Pancreas (tissue), 10 donors: ENCODE measurements around the gene RIPOR3. TPM values are rescaled to one million over a fixed set of nuclear protein-coding genes. Genes with fewer than 3 reads are reported as not detected.
"Not testable (repeated sequence)": the region's sequence is repeated elsewhere in the genome, so short reads cannot be mapped to it uniquely, and the experiment has no call there.

ENCODE experiments used
- ATAC-seq, 4 donors: fragments of 200-7000 bp; cut with Tn5 transposase; one replicate each; pipeline versions ENCODE4 v1.8.0 to v1.9.1; 2020; ENCODE audit warnings: mild to moderate bottlenecking in 4 of 4, moderate library complexity in 4 of 4
- DNase-seq, 6 donors: peaks; one replicate each; pipeline ENCODE4 v3.0.0-alpha.2; 2020
- FAIRE-seq: peaks from 2 replicates; lab custom pipeline; 2012; peaks lifted over from hg19 to GRCh38; lab: Jason Lieb, UNC
- H3K27ac ChIP-seq, 4 donors: fragments of 200-600 bp; sonication (generic); 1 replicate in 3 of 4; 2 replicates in 1 of 4; pipeline versions ENCODE4 v1.5.0 to v1.8.0; 2020
- H3K27me3 ChIP-seq, 4 donors: fragments of 200-600 bp; one replicate each; pipeline ENCODE4 v1.8.0; 2021
- H3K36me3 ChIP-seq, 3 donors: fragments of 200-600 bp; sonication (generic) in 1 of 3; one replicate each; pipeline versions ENCODE4 v1.5.0 to v1.8.0; 2020 to 2021
- H3K4me1 ChIP-seq, 3 donors: fragments of 200-600 bp; one replicate each; pipeline ENCODE4 v1.8.0; 2021
- H3K4me3 ChIP-seq, 4 donors: fragments of 200-600 bp; sonication (generic) in 2 of 4; one replicate each; pipeline versions ENCODE4 v1.5.0 to v1.8.0; 2020 to 2021
- H3K9me3 ChIP-seq, 4 donors: fragments of 200-600 bp; one replicate each; pipeline ENCODE4 v1.8.0; 2021
- CTCF ChIP-seq, 4 donors: fragments of 200-600 bp; sonication (generic) in 3 of 4; IDR thresholded peaks; one replicate each; pipeline versions ENCODE4 v1.5.0 to v1.8.0; 2021; ENCODE audit warnings: antibody characterized with exemption in 4 of 4
- whole genome bisulfite sequencing, 2 donors: extraction: QIAGEN DNeasy Blood & Tissue Kit; methylation state at CpG; one replicate each; pipeline ENCODE4 v1.1.7; 2013; 5-methylcytosine and 5-hydroxymethylcytosine counted together
- intact Hi-C, 3 donors: fragments of 100-400 bp; cut with DNase I; formaldehyde crosslinking; loops; one replicate each; pipeline versions ENCODE4 v1.11.1 to v1.14.2; 2022
- polyA plus RNA-seq, 2 donors: library from polyadenylated mRNA; stranded (reverse); fragments of 200-250 nt; gene quantifications; one replicate each; pipeline ENCODE4 v1.2.3, GENCODE V29; 2013
- total RNA-seq, 6 donors: library from RNA; stranded (reverse); fragmentation: NEBNext Ultra II Directional in 4 of 6; extraction: Animal tissue kit (Norgen Biotek cat#: 25700) in 4 of 6; gene quantifications; one replicate each; pipeline versions ENCODE4 v1.2.1 to v1.2.4, GENCODE V29; 2021 to 2023
- donor health status: healthy with polysubstance abuse.
- donor health status: DM: no; HTN: no; CAD: no; lungs with moderate emphysema.
- donor health status: DM: no; HTN: no; CAD: no.
- donor health status: control.
- donor health status: control.
- donor health status: Bipolar disorder and iron deficiency.
- donor health status: DM: yes; HTN: yes; CAD: no.
- donor health status: DM: no; HTN: no; CAD: no.
- donor health status: DM: no; HTN: no; CAD: no.
- donor health status: DM: yes; HTN: yes; CAD: no.

Gene RIPOR3
- total and polyA plus RNA-seq, 8 donors = 0.67 to 11.3 (median 2.1) TPM

- Histone ChIP-seq H3K27me3 (no peaks in the 10 kb centered on the region), H3K4me1 (peaks cover 0 to 31% (median 5%) of the 10 kb centered on the region in 3 donors), H3K27ac (no peak overlapping the region), H3K9me3 (no peaks in the 10 kb centered on the region), H3K36me3 (no peaks in the 10 kb centered on the region), H3K4me3 (no peak overlapping the region)
- no peak for ATAC-seq
- DNase-seq = peak in 3 of 6 donors; percentile 36 to 56 (median 53)
- 33 to 35% methylated on average over 8 of the region's 8 CpGs for WGBS, 2 donors
- TF ChIP-seq CTCF (IDR thresholded peaks at IDR 0.05) = no peak
- no peak for FAIRE-seq
- intact Hi-C loops = no loop called here
These were observed 17.7 kb upstream of the RIPOR3 start for GRCh38 chr20:50708845-50709635.

- Histone ChIP-seq H3K4me3 (no peak overlapping the region), H3K27ac (no peak overlapping the region), H3K4me1 (peaks cover 0 to 17% (median 5%) of the 10 kb centered on the region in 3 donors), H3K9me3 (no peaks in the 10 kb centered on the region), H3K36me3 (no peaks in the 10 kb centered on the region), H3K27me3 (no peaks in the 10 kb centered on the region)
- intact Hi-C loops = no loop called here
- ATAC-seq (no peak), DNase-seq (no peak), FAIRE-seq (no peak)
- WGBS, 2 donors = 96 to 100% methylated on average over 1 of the region's 1 CpG
- TF ChIP-seq CTCF (IDR thresholded peaks at IDR 0.05) = no peak
These were observed 13.6 kb upstream of the RIPOR3 start for GRCh38 chr20:50704971-50705370.

GRCh38 chr20:50704514-50704913, 13.2 kb upstream of the RIPOR3 start:
- Histone ChIP-seq H3K4me3 (no peak overlapping the region), H3K36me3 (no peaks in the 10 kb centered on the region), H3K4me1 (peaks cover 0 to 14% (median 5%) of the 10 kb centered on the region in 3 donors), H3K27ac (no peak overlapping the region), H3K9me3 (no peaks in the 10 kb centered on the region), H3K27me3 (no peaks in the 10 kb centered on the region)
- ATAC-seq = no peak
- no peak for TF ChIP-seq CTCF (IDR thresholded peaks at IDR 0.05)
- 47 to 55% methylated on average over 4 of the region's 4 CpGs for WGBS, 2 donors
- no peak for DNase-seq
- no peak for FAIRE-seq
- intact Hi-C loops = no loop called here

- H3K27me3 ChIP-seq, intact Hi-C loops, H3K4me1 ChIP-seq, H3K27ac ChIP-seq, DNase-seq, ATAC-seq, H3K9me3 ChIP-seq, H3K4me3 ChIP-seq, H3K36me3 ChIP-seq, FAIRE-seq: not testable (repeated sequence)
- WGBS, 2 donors = 77% methylated on average over 9 of the region's 9 CpGs
These were observed 12.5 kb upstream of the RIPOR3 start for GRCh38 chr20:50703651-50704438.

GRCh38 chr20:50701041-50701963, 10.0 kb upstream of the RIPOR3 start:
- ATAC-seq (no peak), DNase-seq (no peak), FAIRE-seq (no peak)
- Histone ChIP-seq H3K36me3 (no peaks in the 10 kb centered on the region), H3K27ac (no peak overlapping the region), H3K4me1 (no peaks in the 10 kb centered on the region), H3K4me3 (no peak overlapping the region), H3K9me3 (no peaks in the 10 kb centered on the region), H3K27me3 (no peaks in the 10 kb centered on the region)
- no peak for TF ChIP-seq CTCF (IDR thresholded peaks at IDR 0.05)
- WGBS, 2 donors = 79 to 85% methylated on average over 11 of the region's 11 CpGs
- intact Hi-C loops = no loop called here
